Posterior vena cava (tissue), 2 donors: Measurements from ENCODE around the gene CCDC186. TPM values are rescaled to one million over a fixed set of nuclear protein-coding genes. Genes with fewer than 3 reads are reported as not detected.

Experiments
- DNase-seq: peaks from one replicate; pipeline ENCODE4 v3.0.0-alpha.2; 2020; ENCODE audit warnings: low spot score
- intact Hi-C, 2 donors: fragments of 100-400 bp; cut with DNase I; formaldehyde crosslinking; loops; one replicate each; pipeline versions ENCODE4 v1.14.1 to v1.14.2; 2022 to 2023
- long read RNA-seq, 2 donors: library from polyadenylated mRNA; unstranded; transcript quantifications; one replicate each; pipeline ENCODE4 v2.0.0, GENCODE V29; 2020 to 2021
- total RNA-seq, 2 donors: library from RNA; stranded (reverse); fragmentation: NEBNext Ultra II Directional; extraction: Animal tissue kit (Norgen Biotek cat#: 25700); gene quantifications; one replicate each; pipeline ENCODE4 v1.2.1, GENCODE V29; 2021
- donor health status: DM: yes; HTN: yes; CAD: no.
- donor health status: DM: yes; HTN: yes; CAD: no.

Gene CCDC186
- total RNA-seq = 10 to 100 TPM; 17.7 to 18.2 TPM
- long read RNA-seq, donor 1, partial matches to known transcripts = 3 of 5 reads
- long read RNA-seq, donor 1, other reads (novel, unspliced or antisense) = 0 of 5 reads
- long read RNA-seq, donor 2, partial matches to known transcripts = 6 of 16 reads
- long read RNA-seq, donor 2, other reads (novel, unspliced or antisense) = 5 of 16 reads

DNA sequence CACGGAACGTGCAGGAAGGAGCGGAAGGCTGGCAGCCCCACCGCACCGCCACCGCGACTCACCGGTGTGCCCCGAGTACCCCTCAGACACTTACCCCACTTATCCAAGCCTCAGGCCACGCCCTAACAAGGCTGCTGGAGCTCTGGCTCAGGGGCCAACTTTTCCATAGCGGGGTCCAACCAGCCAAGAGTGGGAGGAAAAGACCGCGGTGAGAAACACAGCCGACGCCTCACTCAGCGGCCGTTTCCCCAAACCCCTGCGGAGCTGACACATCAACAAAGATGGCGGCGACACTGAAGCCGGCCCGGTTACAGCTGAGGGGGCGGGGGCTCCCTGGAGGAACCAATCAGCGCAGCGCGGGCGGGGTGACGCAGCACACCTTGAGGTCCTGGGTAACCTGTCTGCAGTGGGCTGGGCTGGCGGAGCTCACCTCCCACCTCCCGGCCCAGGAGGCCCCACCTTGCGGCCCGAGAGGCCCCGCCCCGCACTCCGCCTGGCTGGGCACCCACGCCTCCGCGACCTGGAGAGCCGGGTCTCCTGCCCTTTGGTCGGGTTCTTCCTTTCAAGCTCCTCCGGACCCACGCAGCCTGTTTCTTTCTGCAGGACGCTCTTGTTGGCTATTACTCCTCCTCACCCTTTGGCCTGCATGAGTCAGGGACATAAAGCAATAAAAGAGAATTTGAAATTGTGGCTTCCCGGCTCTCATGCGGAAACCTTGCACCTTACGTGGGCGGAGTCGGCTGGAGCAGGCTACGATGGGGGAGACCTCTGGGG lies at the start of gene CCDC186:
Gene CCDC186 (minus strand): TSS at position 283 of the 774 bp plus-strand sequence. CDS start 10,935 bp downstream, outside the sequence.
- intact Hi-C loops = no loop called here
- DNase-seq = peak; percentile 97

DNA sequence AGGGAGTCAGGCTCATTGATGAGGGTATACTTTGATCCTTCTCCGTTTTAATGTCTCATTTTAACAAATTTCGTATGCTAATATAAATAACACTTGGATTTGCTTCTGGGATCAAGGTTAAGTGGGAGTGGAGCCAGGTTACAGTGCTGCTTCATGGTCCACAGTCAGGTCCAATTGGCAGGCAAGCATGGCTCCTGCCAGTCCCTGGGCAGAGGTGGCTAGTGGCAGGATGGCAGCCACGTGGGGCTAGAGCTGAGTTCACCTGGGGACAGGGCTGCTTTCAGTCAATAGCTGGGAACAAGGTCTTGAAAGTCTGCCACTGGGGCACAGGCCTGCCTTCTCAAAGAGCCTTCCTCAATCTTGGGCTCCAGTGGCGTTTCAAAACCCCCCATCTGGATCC lies 49.1 kb upstream of the CCDC186 start:
- DNase-seq = no peak
- intact Hi-C loops = no loop called here

DNA sequence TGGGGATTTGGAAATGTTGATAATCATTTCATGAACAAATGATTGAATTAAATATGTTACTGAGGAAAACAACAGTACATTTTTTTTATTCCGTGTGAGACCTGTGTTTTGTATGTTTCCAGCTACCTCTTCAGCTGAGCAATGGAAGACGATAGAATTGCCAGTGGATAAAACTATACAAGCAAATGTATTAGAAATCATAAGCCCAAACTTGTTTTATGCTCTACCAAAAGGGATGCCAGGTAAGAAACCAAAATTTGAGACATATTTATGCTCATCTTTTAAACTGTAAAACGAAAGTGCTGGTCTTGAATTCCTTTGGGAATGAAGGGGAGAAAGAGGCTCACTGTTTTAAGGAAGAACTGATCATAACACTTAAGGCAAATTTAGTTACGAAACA lies 47.2 kb upstream of the CCDC186 start:
- intact Hi-C loops = no loop called here

DNA sequence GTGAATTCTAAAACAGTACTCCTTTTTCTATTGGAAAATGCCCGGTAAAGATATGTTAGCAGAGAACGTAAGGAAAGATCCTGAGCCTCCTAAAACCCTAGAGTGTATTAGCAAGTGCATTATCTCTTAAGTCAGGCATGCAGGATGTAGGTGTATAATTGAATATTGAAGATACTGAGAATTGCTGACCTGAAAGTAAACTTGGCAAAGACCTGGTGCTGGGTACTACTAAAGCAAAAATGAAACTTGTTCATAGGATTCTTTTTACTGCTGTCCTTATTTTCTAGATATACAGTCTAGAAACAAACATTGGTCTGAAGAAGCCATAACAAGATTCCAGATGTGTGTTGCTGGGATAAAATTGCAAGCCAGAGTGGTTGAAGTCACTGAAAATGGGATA lies 46.3 kb upstream of the CCDC186 start:
- DNase-seq = no peak
- intact Hi-C loops = no loop called here

More for the DNA sequence above, 47.2 kb upstream of the CCDC186 start:
- DNase-seq = no peak

DNA sequence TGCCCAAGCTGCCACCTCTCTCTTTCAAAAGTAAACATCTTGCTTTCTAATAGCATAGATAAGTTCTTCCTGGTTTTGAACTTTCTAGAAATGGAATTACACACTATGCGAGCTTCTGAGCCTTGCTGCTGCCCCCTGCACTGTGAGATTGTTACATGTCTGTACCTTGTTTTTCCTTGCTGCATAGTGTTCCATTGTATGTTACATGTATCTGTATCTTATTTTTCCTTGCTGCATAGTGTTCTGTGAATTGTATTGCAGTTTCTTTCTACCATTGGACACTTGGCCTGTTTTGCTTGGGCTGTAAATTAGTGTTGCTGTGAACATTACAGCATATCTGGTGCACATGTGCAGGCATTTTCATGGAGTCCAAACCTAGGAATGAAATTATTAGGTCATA lies 41.0 kb upstream of the CCDC186 start:
- DNase-seq = no peak
- intact Hi-C loops = no loop called here

DNA sequence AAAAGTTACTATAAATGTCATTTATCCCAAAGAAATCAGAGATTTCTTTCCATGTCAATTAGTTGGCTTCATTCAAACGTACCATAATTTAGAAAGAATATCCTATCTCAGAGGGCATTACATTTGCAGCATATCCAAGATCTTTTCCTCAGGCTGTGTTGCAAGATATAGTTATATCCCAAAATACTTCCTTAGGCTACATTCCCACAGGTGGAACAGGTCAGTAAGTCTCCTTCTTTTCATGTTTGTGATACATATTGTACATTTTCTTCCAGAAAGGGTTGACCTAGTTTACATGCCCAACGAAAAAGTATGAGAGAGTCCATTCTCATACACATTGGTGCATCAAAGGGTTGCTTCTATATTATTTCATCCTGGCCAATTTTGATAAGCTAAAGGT lies 38.1 kb upstream of the CCDC186 start:
- intact Hi-C loops = no loop called here
- DNase-seq = no peak

DNA sequence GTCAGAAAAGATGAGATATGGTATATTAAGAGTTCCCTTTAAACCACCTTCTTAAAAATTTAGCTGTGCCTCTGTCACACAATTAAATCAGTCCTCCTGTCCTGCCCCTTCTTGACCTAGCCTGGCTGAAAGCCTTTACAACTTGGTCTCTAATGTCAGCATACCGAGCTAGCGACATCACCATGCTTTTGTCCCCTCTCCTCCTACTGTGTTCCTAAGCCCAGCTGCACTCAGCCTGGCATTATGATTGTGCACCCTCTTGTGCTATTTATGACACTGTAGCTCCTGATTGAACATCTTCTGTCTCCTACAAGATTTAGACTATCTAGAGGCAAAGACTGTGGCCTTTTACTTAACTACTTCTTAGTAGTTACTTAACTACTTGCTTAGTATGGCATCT lies 34.3 kb upstream of the CCDC186 start:
- no peak for DNase-seq
- intact Hi-C loops = no loop called here

DNA sequence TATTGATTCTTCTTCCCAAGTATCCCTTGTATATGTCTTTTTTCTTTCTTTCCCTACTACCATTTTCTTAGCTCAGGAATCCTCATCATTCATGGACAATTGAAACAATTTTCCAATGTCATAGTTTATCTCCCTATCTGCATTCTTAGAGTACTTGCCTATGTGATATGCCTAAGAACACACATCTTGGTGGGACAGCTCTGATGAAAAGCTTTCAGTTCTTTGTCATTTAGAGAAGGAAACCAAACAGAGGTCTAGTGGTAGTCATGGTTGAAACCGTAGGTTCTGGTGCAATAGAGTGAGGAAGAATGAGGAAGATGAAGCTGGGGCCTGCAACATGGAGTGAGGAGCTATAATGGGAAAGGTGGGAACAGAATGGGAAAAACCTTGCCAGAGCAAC lies 33.3 kb upstream of the CCDC186 start:
- intact Hi-C loops = no loop called here
- DNase-seq = no peak

DNA sequence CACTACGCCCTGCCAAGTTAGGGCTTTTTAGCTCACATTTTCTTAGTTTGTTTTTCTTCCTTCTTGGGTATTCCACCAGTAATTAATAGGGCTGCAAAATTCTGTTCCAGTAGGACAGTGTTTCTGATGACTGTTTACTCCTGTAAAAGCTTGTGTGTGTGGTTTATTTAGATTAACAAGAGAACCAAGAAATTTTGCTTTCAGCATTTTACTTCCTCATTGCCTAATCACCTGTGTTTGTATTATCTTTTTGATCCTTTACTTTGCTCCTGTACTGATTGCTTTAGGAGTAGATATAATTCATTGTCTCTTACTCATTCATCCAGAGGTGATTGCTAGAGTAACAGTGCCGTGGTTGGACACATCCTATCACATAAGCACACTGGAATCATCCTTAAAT lies 32.9 kb upstream of the CCDC186 start:
- intact Hi-C loops = no loop called here
- no peak for DNase-seq

DNA sequence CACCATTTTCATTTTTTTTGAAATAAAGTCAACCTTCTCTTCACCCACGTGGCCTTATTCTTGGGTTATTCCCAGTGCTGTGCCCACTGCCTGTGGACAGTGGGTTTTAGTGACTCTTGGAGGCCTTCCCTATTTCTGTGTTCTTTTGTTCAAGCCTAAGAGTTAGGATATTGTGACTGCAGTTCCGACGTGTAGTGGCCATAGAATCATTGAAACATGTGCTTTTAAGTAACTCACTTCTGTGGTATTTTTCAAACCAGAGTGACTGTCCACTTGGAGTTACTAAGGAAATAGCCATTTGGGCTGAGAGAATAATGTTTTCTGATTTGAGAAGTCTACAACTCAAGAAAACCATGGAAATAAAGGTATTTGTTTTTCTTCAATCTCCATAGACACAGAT lies 28.8 kb upstream of the CCDC186 start:
- intact Hi-C loops = no loop called here
- DNase-seq = no peak

DNA sequence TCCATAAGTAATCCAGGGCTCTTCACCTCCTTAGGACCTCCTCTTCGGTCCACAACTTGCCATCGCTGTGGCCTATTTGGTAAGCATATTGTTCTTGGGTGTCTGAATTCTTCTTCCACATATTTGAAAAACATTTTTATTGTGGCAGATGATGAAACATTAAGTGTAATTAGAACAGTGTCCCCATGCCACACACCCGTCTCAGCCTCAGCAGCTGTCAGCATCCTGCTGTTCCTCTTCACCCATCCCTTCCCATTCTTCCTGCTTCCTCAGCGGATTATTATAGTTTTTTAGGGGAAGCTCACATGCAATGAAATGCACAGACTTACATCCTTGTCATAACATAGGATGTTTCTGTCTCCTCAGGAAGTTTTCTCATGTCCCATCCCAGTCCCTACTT lies 25.2 kb upstream of the CCDC186 start:
- no peak for DNase-seq
- intact Hi-C loops = no loop called here

DNA sequence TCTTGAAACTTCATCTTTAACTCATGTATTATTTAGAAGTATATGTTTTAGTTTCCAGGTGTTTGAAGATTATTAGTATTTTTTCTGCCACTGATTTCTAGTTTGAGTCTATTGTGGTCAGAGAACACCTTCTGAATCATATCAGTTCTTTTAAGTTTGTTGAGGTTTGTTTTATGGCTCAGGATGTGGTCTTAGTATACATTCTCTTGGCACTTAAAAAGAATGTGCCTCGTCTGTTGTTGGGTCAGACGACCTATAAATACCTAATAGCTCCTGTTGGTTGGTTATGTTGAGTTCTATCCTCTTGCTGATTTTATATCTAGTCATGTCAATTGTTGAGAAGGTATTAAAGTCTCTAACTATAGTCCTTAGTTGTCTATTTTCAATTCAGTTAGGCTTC lies 21.1 kb upstream of the CCDC186 start:
- DNase-seq = no peak
- intact Hi-C loops = no loop called here

DNA sequence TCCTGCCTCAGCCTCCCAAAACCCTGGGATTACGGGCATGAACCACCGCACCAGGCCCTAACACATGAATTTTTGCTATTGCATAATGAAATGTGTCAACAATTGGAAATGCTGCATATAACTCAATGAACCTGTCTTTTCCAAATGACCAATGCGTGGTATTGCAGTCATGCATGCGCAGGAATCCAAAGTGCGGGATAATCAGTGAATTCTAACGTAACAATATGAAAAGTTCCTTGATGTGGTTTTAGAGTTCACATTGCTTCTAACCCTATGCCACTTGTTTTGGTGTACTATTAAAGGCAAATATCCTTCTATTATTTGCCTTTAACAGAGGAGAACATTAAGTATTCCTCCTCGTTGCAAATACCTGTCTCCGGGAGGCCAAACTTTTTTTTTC lies 15.7 kb upstream of the CCDC186 start:
- intact Hi-C loops = no loop called here
- DNase-seq = no peak

DNA sequence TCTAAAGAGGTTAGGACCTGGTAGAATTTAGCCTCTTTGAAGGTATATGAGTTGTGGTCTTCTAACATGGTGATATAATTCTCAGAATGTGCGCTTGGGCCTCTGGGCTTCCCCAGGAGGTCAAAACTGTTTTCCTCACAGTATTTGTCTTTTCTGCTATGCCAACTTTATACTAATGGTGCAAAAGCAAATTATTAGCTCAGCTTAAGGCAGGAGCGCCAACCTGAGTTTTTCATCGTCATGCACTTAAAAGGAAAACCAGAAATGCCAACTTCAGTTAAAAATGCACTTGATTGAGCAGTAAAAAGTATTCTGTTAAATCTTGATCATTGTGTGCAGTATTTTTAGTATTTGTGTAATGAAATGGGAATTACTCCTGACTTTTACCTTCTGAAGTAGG lies 14.9 kb upstream of the CCDC186 start:
- DNase-seq = no peak
- intact Hi-C loops = no loop called here

DNA sequence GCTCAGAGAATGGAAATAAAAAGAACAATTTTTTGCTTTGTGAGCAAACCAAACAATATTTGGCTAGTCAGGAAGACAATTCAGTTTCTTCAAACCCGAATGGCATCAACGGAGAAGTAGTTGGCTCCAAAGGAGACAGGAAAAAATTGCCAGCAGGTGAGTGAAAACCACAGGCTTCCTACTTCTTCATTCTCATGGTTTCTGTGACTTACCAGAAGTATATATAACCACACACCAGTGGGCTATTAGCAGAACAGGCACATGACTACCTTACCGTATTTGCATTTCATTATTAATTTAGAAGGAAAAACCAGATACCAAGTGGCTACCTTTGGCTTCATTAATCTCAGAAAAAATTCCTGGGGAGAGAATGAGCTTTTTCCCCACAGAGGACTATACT lies 14.0 kb upstream of the CCDC186 start:
- no peak for DNase-seq
- intact Hi-C loops = no loop called here

DNA sequence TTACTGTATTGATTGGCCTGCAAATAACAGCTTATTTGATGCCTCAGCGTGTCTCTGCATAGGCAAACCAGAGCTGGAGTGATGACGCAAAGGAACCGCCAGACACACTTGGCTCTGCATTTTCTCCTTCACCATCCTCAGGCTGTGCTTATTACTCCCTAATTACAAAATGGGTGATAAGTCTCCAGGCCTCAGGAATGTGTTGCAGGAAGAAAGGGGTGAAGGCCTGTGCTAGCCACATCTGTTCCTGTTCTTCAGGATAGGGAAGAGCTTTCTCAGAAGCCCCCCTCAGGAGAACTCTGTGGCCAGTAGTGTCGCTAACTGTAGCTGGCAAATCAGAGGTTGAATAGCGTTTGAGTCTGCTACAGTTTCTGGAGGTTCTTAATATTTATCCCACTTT lies 10.3 kb upstream of the CCDC186 start:
- DNase-seq = no peak
- intact Hi-C loops = no loop called here

DNA sequence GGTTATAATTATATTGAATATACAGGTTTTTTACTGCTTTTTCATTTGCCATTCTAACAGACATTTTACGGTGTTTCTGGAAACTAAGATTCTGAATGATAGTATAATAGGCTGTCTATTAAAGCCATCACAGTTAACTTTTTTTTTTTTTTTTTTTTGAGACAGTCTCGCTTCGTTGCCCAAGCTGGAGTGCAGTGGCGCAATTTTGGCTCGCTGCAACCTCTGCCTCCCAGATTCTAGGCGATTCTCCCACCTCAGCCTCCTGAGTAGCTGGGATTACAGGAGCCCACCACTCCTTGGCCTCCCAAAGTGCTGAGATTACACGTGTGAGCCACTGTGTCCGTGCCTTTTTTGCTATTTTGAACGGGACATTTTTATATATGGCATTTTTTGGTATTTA lies 9.6 kb upstream of the CCDC186 start:
- no peak for DNase-seq
- intact Hi-C loops = no loop called here

DNA sequence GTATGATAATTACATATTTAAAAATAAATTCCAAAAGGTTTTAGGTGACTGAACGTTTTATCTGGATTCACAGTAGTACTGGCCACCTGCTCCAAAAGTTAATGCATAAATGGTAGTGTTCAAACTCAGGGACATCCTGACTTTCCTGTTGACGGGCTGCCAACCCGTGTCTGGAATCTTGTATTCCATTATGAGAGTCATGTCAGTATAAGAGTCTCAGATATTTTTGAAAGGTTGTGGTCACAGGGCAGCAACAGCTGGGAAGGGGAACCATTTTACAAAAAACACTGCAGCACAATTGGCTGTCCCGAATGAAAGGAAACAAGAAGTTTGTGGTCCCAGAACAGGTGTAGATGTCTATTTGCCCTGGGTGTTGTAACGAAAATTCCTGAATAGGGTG lies 8.0 kb upstream of the CCDC186 start:
- DNase-seq = no peak
- intact Hi-C loops = no loop called here

DNA sequence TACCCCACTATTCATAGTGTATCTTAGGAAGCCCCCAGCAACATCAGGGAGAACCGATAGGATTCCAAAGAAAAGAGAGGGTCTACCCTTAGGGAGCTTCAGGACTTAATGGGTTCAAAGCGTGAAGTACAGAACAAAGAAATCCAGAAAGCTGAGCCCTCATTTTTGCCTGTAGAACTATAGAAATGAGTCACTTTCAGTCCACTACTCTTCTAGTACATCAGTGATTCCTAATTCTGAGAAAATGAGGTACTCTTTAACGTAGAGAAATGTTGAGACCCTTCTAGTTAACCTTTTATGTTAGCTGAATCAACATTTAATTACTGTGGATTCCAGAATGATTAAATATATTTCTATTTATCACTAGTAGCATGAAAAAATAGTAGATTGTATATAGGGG lies 6.9 kb upstream of the CCDC186 start:
- intact Hi-C loops = no loop called here

DNA sequence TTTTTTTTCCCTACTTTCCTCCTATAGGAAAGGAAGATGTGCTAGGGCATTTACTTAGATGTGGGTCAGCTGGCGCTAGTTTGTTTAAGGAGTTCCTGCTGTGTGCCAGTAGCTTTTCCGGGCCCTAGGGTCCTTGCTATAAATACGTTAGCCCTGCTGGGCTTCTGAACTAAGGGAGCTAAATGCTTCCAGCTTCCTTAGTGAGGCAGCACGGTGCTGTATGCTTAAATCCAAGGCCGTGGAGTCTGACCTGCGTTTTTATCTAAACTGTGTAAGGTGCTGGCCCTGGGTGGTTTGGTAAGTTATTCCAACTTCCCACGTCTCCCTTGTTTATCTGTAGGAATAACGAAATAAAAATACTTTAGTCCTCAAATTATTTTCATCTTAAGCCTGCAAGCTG lies 5.7 kb upstream of the CCDC186 start:
- DNase-seq = no peak
- intact Hi-C loops = no loop called here

More for the DNA sequence above, 6.9 kb upstream of the CCDC186 start:
- DNase-seq = no peak

DNA sequence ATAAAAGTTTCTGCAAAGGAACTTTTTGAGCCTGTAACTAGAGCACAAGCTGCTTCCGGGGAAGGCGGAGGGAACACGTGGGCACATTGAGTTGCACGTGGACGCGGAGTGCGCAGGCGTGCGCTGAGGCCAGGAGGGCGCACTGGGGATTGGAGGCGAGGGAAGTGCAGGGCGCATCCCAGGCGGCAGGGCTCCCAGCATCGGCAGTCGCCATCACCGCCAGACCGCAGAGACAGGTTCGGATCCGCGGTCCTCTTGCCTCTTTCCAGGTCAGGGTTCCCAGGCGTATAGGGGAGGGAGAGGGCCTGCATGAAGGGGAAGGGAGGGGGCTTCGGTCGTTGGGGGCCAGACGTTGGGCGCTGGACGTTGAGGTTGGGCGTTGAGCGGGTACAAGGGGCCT lies 5.1 kb upstream of the CCDC186 start, which contains the start of gene TDRD1:
Gene TDRD1 (plus strand): TSS at position 206 of the 400 bp plus-strand sequence. CDS start 8,479 bp downstream, outside the sequence.
- no peak for DNase-seq
- intact Hi-C loops = no loop called here
